ENCODE data around the gene RAPGEF5.

The RAPGEF5 gene

DNA sequence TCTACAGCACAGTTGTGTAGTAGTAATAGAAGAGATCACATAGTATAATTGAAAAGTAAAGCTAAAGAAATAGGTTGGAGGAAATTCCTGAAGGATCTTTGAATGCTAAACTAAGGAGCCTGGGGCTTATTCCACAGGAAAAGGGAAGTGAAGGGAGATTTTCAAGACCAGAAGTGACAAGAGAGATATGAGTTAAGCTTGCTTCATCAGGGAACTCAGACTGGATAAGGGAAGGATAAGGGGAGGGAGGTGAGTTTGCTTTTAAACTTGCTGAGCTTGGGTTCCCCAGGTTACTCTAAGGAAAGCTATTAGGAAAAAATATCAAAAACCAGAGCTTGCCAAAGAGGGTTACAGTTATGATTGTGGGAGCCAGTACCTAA, 182.4 kb downstream of the RAPGEF5 start:
- H3K27ac ChIP-seq, result no peak overlapping the region
- TF ChIP-seq, protein P1, sequence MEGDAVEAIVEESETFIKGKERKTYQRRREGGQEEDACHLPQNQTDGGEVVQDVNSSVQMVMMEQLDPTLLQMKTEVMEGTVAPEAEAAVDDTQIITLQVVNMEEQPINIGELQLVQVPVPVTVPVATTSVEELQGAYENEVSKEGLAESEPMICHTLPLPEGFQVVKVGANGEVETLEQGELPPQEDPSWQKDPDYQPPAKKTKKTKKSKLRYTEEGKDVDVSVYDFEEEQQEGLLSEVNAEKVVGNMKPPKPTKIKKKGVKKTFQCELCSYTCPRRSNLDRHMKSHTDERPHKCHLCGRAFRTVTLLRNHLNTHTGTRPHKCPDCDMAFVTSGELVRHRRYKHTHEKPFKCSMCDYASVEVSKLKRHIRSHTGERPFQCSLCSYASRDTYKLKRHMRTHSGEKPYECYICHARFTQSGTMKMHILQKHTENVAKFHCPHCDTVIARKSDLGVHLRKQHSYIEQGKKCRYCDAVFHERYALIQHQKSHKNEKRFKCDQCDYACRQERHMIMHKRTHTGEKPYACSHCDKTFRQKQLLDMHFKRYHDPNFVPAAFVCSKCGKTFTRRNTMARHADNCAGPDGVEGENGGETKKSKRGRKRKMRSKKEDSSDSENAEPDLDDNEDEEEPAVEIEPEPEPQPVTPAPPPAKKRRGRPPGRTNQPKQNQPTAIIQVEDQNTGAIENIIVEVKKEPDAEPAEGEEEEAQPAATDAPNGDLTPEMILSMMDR (conservative IDR thresholded peaks at IDR 0.05), result no peak
- no peak for TF ChIP-seq ZFX (IDR thresholded peaks at IDR 0.05)

DNA sequence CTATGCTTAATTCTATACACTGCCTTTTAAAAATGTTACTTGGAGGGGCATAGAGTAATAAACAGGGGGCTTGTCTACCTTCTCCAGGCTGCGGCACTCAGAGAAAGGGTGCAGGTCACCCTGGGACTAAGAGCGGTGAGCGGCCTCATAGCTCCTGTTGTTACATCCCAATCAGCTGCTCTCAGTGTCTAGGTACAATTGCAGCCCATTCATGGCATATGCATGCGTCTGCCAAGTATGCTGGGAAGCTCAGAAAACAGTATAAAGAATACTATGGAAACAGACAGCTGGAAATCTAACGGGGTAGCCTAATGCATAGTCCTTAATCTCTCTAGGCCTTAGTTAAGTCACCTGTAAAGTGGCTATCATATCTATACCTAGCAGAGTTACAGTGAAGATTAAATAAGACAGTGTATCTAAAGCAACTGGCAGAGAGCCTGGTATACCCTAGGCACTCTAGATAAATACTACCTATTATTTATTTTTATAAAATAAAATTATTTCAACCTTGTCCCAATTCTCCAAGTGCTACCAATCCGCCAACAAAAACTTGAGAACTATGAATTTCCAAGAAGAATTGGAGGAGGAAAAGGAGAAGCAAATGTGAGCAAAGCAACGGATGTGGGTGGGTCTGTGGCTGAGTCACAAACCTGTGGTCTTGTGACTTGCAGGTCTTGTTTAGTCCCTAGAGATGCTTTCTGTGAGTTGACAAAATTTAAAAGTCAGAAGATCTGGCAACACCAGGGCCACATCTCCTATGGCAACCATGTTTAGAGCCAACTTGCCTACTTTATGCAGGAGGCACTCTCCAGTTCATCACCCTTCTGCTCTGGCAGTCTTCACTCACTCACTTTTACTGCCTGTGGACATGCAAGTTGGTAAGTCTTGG, 183.0 kb downstream of the RAPGEF5 start:
- TF ChIP-seq ZFX (IDR thresholded peaks at IDR 0.05), result no peak
- TF ChIP-seq, protein P1 (conservative IDR thresholded peaks at IDR 0.05), result no peak
- H3K27ac ChIP-seq, result no peak overlapping the region

DNA sequence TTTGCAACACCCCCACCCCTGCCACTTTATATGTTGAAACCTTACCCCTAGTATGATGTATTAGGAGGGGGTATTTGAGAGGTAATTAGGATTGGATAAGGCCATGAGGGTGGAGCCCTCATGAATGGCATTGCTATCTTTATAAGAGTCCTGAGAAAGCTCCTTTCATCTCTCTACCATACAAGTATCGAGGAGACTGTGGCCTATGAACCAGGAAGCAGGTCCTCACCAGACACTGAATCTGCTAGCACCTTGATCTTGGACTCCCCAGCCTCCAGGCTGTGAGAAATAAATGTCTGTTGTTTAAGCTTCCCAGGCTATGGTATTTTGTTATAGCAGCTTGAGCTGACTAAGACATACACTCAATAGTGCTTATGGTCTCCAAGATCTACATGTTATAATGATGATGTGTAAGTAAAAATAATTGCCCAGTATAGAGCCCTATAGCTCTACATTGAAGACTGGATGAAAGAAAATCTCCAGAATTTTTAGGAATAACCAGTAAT, 188.8 kb downstream of the RAPGEF5 start:
- H3K27ac ChIP-seq, result no peak overlapping the region

DNA sequence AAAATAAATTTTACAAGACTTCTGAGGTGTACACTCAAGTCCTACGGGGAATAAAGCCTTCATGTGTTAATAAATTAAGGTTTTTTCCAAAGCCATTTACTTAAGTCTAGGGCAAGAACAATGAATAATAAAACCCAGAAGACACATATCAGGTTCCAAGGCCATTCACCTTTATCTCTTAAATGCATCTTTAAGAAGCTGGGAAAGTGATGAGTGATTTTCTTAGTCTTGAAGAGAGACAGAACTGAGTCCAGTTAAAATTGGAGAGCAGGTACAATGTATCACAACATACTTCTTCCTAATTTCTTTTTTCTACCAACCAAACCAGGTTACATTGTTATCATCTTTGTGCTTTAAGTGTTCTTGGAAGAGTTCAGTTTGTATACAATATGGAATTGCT, 189.5 kb downstream of the RAPGEF5 start:
- TF ChIP-seq ZFX (IDR thresholded peaks at IDR 0.05), result no peak
- TF ChIP-seq, protein P1 (conservative IDR thresholded peaks at IDR 0.05), result no peak
- no peak overlapping the region for H3K27ac ChIP-seq

More for the DNA sequence above, 188.8 kb downstream of the RAPGEF5 start:
- no peak for TF ChIP-seq ZFX (IDR thresholded peaks at IDR 0.05)
- TF ChIP-seq, protein P1 (conservative IDR thresholded peaks at IDR 0.05), result no peak

DNA sequence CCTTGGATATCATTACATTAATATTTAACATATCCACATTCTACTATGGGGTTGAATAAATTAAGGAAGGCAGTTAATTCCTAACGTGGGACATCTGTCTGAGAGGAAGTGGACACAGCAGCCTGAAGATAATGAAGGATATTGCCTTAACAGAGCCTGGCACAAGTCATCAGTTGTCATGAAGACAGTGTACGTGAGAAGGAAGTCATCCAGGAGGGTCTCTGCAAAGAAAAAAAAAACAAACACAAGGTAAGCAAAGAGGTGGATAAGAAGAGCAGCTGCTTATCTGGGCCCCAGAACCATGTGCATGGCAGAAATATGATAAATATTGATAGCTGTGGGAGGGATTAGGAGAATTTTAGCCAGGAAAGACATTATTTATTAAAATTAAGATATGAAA, 190.0 kb downstream of the RAPGEF5 start:
- TF ChIP-seq, protein P1 (conservative IDR thresholded peaks at IDR 0.05), result no peak
- TF ChIP-seq ZFX (IDR thresholded peaks at IDR 0.05), result no peak
- no peak overlapping the region for H3K27ac ChIP-seq

DNA sequence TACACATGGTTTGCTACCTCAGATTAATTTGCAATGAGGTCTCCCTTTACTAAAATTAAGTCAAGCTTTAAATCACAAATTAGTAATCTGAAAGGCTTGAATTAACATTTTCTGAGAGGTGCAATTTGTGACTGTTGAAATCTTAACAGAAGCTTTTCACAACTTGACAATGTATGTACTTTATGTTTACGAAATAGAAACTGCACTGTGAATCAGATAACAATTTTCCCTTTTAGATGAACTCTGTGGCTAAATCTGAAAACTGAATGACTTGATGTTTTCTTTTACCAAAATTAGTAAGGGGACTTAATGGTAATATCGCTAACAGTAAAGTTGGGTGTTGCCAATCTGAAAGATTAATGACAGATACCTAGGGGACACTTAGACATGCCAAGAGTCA, 197.6 kb downstream of the RAPGEF5 start:
- no peak for TF ChIP-seq ZFX (IDR thresholded peaks at IDR 0.05)
- TF ChIP-seq, protein P1 (conservative IDR thresholded peaks at IDR 0.05), result no peak
- H3K27ac ChIP-seq, result no peak overlapping the region

DNA sequence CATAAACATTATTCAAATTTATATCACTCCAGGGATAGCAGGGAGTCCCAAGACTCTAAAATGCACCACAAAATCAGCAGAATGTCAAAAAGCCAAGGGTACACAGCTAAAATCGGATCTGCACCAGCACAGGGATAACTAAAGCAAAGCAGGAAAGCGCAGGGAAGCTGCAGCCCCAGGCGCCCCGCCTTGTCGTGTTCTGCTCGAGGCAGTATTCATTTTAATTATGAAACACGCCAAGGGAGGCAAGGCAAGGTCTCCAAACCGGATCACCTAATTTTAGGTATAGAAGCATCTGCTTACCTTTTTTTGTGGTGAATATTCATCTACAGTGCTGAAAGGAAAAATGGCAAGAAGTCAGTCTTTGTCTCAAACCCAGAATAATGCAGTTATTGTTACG, 199.4 kb downstream of the RAPGEF5 start:
- H3K27ac ChIP-seq, result no peak overlapping the region
- no peak for TF ChIP-seq ZFX (IDR thresholded peaks at IDR 0.05)
- TF ChIP-seq, protein P1 (conservative IDR thresholded peaks at IDR 0.05), result no peak

All from C4-2B (cell line).